RWPE2 (cell line): ENCODE data around the gene AIF1.

Experiments
- ATAC-seq: fragments of 200-7000 bp; cut with Tn5 transposase; 3 replicates; pipeline ENCODE4 v1.9.1; 2021; ENCODE audit warnings: low read depth
- DNase-seq: peaks from one replicate; pipeline ENCODE4 v3.0.0-alpha.2; 2020; ENCODE audit warnings: low spot score
- H3K27ac ChIP-seq: fragments of 450-650 bp; 2 replicates; pipeline ENCODE4 v1.5.1; 2017; ENCODE audit warnings: mild to moderate bottlenecking; ENCODE audit not compliant: poor library complexity, severe bottlenecking
- H3K27me3 ChIP-seq: fragments of 250-450 bp; sonication (Bioruptor Pico); 2 replicates; pipeline ENCODE4 v1.5.1; 2021; ENCODE audit warnings: mild to moderate bottlenecking, moderate library complexity; ENCODE audit not compliant: insufficient read depth, poor library complexity, severe bottlenecking
- H3K36me3 ChIP-seq: fragments of 250-450 bp; sonication (Bioruptor Pico); 2 replicates; pipeline ENCODE4 v1.5.1; 2020; ENCODE audit warnings: low read depth, mild to moderate bottlenecking, moderate library complexity
- H3K4me1 ChIP-seq: fragments of 250-450 bp; sonication (Bioruptor Pico); 2 replicates; pipeline ENCODE4 v1.5.1; 2021; ENCODE audit warnings: mild to moderate bottlenecking, moderate library complexity; ENCODE audit not compliant: insufficient read depth, poor library complexity, severe bottlenecking
- H3K4me3 ChIP-seq: fragments of 250-450 bp; sonication (Bioruptor Pico); 2 replicates; pipeline ENCODE4 v1.5.1; 2021; ENCODE audit warnings: mild to moderate bottlenecking, moderate library complexity; ENCODE audit not compliant: severe bottlenecking
- H3K9me3 ChIP-seq: fragments of 250-450 bp; sonication (Bioruptor Pico); 2 replicates; pipeline ENCODE4 v1.5.1; 2021; ENCODE audit warnings: mild to moderate bottlenecking, moderate library complexity; ENCODE audit not compliant: severe bottlenecking
- TF ChIP-seq, protein P1 (sequence below): fragments of 450-650 bp; IDR thresholded peaks from one replicate; pipeline ENCODE4 v1.5.1; 2017; ENCODE audit warnings: mild to moderate bottlenecking, moderate library complexity; ENCODE audit not compliant: poor library complexity, severe bottlenecking

Gene AIF1

DNA sequence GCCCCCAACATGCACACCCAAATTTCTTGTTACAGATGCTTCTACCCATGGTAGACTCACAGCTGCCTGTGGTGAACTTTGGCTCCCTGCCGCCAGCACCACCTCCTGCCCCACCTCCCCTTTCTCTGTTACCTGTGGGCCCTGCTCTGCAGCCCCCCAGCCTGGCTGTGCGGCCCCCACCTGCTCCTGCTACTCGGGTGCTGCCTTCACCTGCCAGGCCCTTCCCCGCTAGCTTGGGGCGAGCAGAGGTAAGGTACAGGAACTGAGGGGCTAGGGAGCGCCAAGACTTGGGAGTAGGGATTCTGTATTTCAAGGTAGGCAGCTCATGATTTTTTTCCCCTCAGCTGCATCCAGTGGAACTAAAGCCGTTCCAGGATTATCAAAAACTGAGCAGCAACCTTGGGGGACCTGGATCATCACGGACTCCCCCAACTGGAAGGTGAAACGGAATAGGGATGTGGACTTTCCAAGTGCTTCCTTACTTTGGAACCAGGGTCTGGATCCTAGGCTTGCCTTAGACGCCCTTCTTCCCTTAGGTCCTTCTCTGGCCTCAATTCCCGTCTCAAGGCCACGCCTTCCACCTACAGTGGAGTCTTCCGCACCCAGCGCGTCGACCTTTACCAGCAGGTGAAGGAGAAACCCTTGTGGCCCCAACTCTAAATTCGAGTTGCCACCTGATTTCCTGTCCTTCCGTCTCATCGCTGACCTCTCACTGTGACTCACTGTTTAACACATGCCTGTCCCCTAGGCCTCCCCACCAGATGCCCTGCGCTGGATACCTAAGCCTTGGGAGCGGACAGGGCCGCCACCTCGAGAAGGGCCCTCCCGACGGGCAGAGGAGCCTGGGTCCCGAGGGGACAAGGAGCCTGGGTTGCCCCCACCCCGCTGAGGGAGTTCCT, 21.9 kb downstream of the AIF1 start:
- H3K36me3 ChIP-seq = peaks cover 97% of the 10 kb centered on the region
- H3K4me1 ChIP-seq = no peaks in the 10 kb centered on the region
- no peak overlapping the region for H3K27ac ChIP-seq
- no peak overlapping the region for H3K4me3 ChIP-seq
- DNase-seq (no peak), ATAC-seq (no peak)
- TF ChIP-seq, protein P1, sequence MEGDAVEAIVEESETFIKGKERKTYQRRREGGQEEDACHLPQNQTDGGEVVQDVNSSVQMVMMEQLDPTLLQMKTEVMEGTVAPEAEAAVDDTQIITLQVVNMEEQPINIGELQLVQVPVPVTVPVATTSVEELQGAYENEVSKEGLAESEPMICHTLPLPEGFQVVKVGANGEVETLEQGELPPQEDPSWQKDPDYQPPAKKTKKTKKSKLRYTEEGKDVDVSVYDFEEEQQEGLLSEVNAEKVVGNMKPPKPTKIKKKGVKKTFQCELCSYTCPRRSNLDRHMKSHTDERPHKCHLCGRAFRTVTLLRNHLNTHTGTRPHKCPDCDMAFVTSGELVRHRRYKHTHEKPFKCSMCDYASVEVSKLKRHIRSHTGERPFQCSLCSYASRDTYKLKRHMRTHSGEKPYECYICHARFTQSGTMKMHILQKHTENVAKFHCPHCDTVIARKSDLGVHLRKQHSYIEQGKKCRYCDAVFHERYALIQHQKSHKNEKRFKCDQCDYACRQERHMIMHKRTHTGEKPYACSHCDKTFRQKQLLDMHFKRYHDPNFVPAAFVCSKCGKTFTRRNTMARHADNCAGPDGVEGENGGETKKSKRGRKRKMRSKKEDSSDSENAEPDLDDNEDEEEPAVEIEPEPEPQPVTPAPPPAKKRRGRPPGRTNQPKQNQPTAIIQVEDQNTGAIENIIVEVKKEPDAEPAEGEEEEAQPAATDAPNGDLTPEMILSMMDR = no peak
- H3K27me3 ChIP-seq = no peaks in the 10 kb centered on the region
- H3K9me3 ChIP-seq = no peaks in the 10 kb centered on the region

DNA sequence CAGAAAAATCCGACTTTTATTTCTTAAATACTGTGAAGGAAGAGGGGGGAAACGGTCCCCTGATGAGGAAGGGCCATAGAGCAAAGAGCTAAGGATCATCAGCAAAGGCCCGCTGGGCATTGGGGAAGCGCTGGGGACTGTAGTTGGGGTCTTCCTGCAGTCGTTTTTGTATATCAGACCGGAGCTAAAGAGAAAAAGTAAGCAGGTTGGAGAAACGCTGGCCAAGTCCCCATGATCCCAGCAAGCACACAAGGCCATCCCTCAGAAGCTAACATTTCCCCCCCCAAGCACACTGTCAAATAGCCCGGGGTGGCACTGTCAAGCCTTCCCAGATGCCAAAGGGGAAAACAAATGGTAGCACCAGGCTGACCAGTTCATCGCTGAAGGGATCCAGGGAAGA, 24.0 kb downstream of the AIF1 start:
- H3K4me3 ChIP-seq = no peak overlapping the region
- H3K27me3 ChIP-seq = no peaks in the 10 kb centered on the region
- no peaks in the 10 kb centered on the region for H3K9me3 ChIP-seq
- DNase-seq (no peak), ATAC-seq (peak; percentile 12; the same call in 2 of the 3 replicates)
- H3K27ac ChIP-seq = no peak overlapping the region
- TF ChIP-seq, protein P1 = no peak
- no peaks in the 10 kb centered on the region for H3K4me1 ChIP-seq
- peaks cover 87% of the 10 kb centered on the region for H3K36me3 ChIP-seq

DNA sequence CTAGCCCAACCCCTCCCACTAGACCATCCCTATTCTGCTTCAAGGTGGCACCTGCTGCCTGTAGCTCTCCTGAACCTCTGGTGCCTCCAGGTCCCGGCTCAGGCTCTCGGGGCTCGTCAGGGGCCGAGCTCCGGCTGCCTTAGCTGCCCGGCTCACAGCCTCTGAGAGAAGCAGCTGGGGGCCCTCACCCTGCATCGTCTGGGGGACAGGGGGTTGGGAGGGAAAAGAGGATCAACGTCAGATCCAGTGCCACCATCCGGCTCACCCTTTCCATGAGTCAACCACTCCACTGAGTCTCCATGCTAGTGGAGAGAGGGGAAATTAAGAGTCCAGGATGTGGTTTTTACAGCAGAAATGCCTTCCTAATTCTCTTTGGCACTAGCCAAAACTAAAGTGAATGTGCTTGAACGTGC, 24.4 kb downstream of the AIF1 start:
- Histone ChIP-seq H3K4me3 (no peak overlapping the region), H3K4me1 (no peaks in the 10 kb centered on the region), H3K27ac (no peak overlapping the region), H3K27me3 (no peaks in the 10 kb centered on the region), H3K9me3 (no peaks in the 10 kb centered on the region), H3K36me3 (peaks cover 87% of the 10 kb centered on the region)
- no peak for DNase-seq
- TF ChIP-seq, protein P1 = no peak
- peak; percentile 23; the same call in 2 of the 3 replicates for ATAC-seq

DNA sequence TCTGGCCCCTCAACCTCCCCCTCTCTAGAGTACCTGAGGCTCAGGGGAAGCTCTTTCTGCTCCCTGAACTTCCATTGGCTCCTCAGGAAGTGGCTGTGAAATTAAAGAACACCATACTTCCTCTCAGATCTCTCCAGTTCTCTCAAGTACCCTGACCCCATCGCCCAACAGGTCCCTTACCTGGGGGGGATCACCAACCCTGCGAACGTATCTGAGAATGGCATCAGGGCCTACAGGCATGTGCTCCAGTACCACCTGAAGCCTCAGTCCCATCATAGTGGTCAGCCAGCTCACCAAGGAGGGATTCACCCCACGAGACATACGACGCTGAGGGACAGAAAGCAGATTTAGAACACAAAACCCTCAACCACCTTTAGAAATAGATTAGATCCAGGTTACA, 25.6 kb downstream of the AIF1 start:
- Histone ChIP-seq H3K9me3 (no peaks in the 10 kb centered on the region), H3K4me1 (no peaks in the 10 kb centered on the region), H3K27me3 (no peaks in the 10 kb centered on the region), H3K4me3 (no peak overlapping the region), H3K27ac (no peak overlapping the region), H3K36me3 (peaks cover 87% of the 10 kb centered on the region)
- TF ChIP-seq, protein P1 = no peak
- DNase-seq (no peak), ATAC-seq (no peak)

DNA sequence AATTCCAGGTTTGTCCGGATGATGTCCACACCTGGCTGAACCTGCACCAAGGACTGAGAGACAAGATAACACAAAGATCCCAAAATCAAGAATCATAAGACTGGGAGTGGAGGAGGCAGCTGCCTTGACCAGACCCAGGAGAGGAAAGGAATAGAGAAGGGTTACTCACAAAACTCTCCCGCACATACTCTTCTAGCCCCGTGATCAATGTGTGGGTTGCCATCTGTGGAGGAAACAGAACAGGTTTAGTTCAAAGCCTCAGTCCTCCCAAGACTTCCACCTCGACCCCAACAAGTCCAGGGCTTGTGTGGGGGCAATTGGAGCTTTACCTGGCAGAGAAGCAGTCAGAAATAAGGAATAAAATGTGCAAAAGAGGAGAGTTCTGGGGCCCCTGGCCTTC, 26.3 kb downstream of the AIF1 start:
- DNase-seq = no peak
- no peaks in the 10 kb centered on the region for H3K27me3 ChIP-seq
- H3K4me1 ChIP-seq = no peaks in the 10 kb centered on the region
- no peak for ATAC-seq
- TF ChIP-seq, protein P1 = no peak
- H3K36me3 ChIP-seq = peaks cover 87% of the 10 kb centered on the region
- H3K27ac ChIP-seq = no peak overlapping the region
- H3K4me3 ChIP-seq = no peak overlapping the region
- no peaks in the 10 kb centered on the region for H3K9me3 ChIP-seq
